Body of pancreas (tissue), 4 donors: ENCODE data around the gene METTL1. TPM values are rescaled to one million over a fixed set of nuclear protein-coding genes. Genes with fewer than 3 reads are reported as not detected.

Experiments
- ATAC-seq: fragments of 150-250 bp; one replicate; pipeline ENCODE4 v1.9.1; 2016
- DNase-seq, 4 donors: peaks; one replicate each; pipeline ENCODE4 v3.0.0-alpha.2; 2019
- H3K27ac ChIP-seq, 4 donors: fragments of 200-600 bp; sonication (generic); 1 replicate in 3 of 4; 2 replicates in 1 of 4; pipeline versions ENCODE4 v1.5.1 to v1.6.1; 2016 to 2019; ENCODE audit warnings: mild to moderate bottlenecking in 1 of 4, mixed read lengths in 1 of 4, moderate library complexity in 1 of 4
- H3K27me3 ChIP-seq, 2 donors: fragments of 200-600 bp; sonication (generic); one replicate each; pipeline ENCODE4 v1.6.0; 2016; ENCODE audit warnings: mild to moderate bottlenecking in 1 of 2
- H3K36me3 ChIP-seq, 2 donors: fragments of 200-600 bp; sonication (generic); replicated peaks in 1 of 2; 2 replicates each; pipeline ENCODE4 v1.5.1; 2016; ENCODE audit warnings: low read depth in 2 of 2; ENCODE audit not compliant: insufficient read depth in 1 of 2
- H3K4me1 ChIP-seq: fragments of 200-600 bp; sonication (generic); one replicate; pipeline ENCODE4 v1.6.0; 2016
- H3K4me3 ChIP-seq, 2 donors: fragments of 200-600 bp; sonication (generic); 1 replicate in 1 of 2; 2 replicates in 1 of 2; pipeline ENCODE4 v1.5.1; 2016 to 2019
- H3K9me3 ChIP-seq, 3 donors: fragments of 200-600 bp; sonication (generic); 1 replicate in 2 of 3; 2 replicates in 1 of 3; pipeline ENCODE4 v1.5.1; 2016
- POLR2A ChIP-seq, 3 donors: fragments of 450-650 bp; IDR thresholded peaks; one replicate each; pipeline ENCODE4 v1.6.1; 2016; ENCODE audit warnings: antibody characterized with exemption in 3 of 3, mild to moderate bottlenecking in 2 of 3
- WGBS, 2 donors: methylation state at CpG; one replicate each; pipeline ENCODE4 v1.1.5; 2017; 5-methylcytosine and 5-hydroxymethylcytosine counted together
- intact Hi-C: fragments of 100-400 bp; cut with DNase I; formaldehyde crosslinking; loops from one replicate; pipeline ENCODE4 v1.15.1; 2023
- total RNA-seq, 2 donors: library from RNA; depleted of rRNA; stranded (reverse); fragments of >200 nt; gene quantifications; one replicate each; pipeline ENCODE4 v1.1.0, GENCODE V29; 2016
- TF ChIP-seq, protein P1 (sequence below), 7 experiments: fragments of 450-650 bp in 4 of 7; fragments of 200-600 bp in 3 of 7; sonication (generic) in 3 of 7; IDR thresholded peaks; one replicate each; pipeline ENCODE4 v1.5.1; 2016 to 2019; ENCODE audit warnings: antibody characterized with exemption in 7 of 7

The METTL1 gene
- total RNA-seq, 2 donors from 2014 or later = 16.1 to 23.1 TPM

DNA sequence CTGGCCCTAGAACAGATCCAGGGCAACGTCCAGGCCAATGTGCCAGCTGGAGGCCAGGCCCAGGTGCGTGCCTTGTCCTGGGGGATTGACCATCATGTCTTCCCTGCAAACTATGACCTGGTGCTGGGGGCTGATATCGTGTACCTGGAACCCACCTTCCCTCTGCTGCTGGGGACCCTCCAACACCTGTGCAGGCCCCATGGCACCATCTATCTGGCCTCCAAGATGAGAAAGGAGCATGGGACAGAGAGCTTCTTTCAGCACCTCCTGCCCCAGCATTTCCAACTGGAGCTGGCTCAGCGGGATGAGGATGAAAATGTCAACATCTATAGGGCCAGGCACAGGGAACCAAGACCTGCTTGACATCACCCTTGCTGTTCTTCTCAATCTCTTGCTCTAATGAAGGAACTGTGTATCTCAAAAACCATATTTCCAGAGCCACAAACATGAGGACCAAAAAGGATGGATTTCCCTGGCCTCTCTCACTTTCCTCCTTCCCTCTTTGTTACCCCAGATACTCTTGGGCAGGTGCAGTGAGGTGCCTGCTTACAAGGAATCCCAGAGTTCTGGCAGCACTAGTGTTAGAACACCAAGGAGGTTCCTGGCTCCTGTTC is 8.5 kb upstream of the METTL1 start:
- WGBS, 2 donors = 84 to 100% methylated on average over 2 to 4 of the region's 4 CpGs
- H3K4me1 ChIP-seq = peaks cover 36% of the 10 kb centered on the region
- ATAC-seq (no peak), DNase-seq (no peak)
- H3K36me3 ChIP-seq = peaks cover 0 to under 1% of the 10 kb centered on the region in 2 donors
- intact Hi-C loops = no loop called here
- TF ChIP-seq, protein P1, sequence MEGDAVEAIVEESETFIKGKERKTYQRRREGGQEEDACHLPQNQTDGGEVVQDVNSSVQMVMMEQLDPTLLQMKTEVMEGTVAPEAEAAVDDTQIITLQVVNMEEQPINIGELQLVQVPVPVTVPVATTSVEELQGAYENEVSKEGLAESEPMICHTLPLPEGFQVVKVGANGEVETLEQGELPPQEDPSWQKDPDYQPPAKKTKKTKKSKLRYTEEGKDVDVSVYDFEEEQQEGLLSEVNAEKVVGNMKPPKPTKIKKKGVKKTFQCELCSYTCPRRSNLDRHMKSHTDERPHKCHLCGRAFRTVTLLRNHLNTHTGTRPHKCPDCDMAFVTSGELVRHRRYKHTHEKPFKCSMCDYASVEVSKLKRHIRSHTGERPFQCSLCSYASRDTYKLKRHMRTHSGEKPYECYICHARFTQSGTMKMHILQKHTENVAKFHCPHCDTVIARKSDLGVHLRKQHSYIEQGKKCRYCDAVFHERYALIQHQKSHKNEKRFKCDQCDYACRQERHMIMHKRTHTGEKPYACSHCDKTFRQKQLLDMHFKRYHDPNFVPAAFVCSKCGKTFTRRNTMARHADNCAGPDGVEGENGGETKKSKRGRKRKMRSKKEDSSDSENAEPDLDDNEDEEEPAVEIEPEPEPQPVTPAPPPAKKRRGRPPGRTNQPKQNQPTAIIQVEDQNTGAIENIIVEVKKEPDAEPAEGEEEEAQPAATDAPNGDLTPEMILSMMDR (IDR thresholded peaks at IDR 0.05) = no peak
- TF ChIP-seq POLR2A (IDR thresholded peaks at IDR 0.05) = no peak
- no peaks in the 10 kb centered on the region for H3K27me3 ChIP-seq
- H3K4me3 ChIP-seq = no peak overlapping the region
- no peak overlapping the region for H3K27ac ChIP-seq
- H3K9me3 ChIP-seq = no peaks in the 10 kb centered on the region

DNA sequence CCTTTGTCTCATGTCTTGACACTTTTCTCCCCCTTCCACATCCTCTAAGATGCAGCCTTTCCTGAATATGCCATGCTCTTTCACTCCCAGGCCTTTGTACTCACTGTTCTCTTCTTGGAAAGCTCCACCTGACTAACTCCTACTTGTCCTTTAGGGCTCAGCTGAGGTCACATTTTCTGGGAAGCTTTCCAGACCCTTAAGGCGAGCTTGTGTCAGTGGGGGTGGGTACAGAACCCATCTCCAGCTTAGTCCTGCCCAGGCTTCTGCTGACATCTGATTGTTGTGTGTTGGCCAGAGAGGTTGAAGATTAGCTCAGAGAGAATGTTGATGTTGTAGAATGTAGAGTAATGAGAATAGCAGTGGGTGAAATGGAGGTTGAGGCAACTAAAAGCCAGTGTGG is 7.8 kb upstream of the METTL1 start:
- H3K27me3 ChIP-seq = no peaks in the 10 kb centered on the region
- intact Hi-C loops = no loop called here
- H3K36me3 ChIP-seq = no peaks in the 10 kb centered on the region
- DNase-seq = no peak
- H3K4me1 ChIP-seq = peaks cover 37% of the 10 kb centered on the region
- no peak overlapping the region for H3K4me3 ChIP-seq
- H3K27ac ChIP-seq = no peak overlapping the region
- no peak for ATAC-seq
- TF ChIP-seq POLR2A (IDR thresholded peaks at IDR 0.05) = no peak
- TF ChIP-seq, protein P1 (IDR thresholded peaks at IDR 0.05) = no peak
- H3K9me3 ChIP-seq = no peaks in the 10 kb centered on the region
- WGBS, 2 donors = 29 to 43% methylated on average over 1 of the region's 1 CpG

DNA sequence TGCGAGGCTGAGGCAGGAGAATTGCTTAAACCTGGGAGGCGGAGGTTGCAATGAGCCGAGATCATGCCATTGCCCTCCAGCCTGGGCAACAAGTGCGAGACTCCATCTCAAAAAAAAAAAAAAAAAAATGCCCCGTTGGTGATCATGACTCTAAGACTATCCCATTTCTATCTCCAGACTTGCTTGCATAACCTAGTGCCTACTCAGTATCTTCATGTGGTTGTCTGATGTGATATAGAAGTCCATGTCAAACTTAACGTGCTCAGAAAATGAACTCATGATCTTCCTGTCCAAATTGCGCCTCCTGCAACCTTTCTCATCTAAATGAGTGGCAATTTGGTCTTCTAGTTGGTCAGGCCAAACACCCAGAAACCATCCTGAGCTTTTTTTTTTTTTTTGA is 6.0 kb upstream of the METTL1 start:
- DNase-seq = no peak
- H3K4me1 ChIP-seq = peaks cover 41% of the 10 kb centered on the region
- no peaks in the 10 kb centered on the region for H3K9me3 ChIP-seq
- H3K4me3 ChIP-seq = no peak overlapping the region
- ATAC-seq = no peak
- no peaks in the 10 kb centered on the region for H3K36me3 ChIP-seq
- H3K27me3 ChIP-seq = no peaks in the 10 kb centered on the region
- no peak for TF ChIP-seq POLR2A (IDR thresholded peaks at IDR 0.05)
- TF ChIP-seq, protein P1 (IDR thresholded peaks at IDR 0.05) = no peak
- intact Hi-C loops = no loop called here
- WGBS, 2 donors = 79 to 86% methylated on average over 3 to 7 of the region's 7 CpGs
- no peak overlapping the region for H3K27ac ChIP-seq

DNA sequence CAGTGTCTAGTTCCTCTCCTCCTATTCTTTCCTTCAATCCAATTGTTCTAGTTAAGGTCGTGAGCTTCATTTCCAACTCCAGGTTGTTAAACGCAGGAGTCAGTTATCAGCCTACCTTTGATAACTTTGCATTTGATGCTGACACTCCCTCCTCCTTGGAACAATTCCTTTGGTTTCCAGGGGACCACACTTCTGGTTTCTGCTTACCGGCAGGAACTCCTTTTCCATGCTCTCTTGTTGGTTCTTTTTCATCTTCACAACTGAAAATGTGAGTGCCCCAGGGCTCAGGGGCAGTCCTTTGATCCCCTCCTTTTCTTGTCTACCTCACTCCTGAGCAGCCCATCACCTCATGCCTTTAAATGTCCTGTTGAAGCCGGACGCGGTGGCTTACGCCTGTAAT is 5.5 kb upstream of the METTL1 start:
- TF ChIP-seq, protein P1 (IDR thresholded peaks at IDR 0.05) = no peak
- TF ChIP-seq POLR2A (IDR thresholded peaks at IDR 0.05) = no peak
- DNase-seq = no peak
- no peaks in the 10 kb centered on the region for H3K9me3 ChIP-seq
- no peak for ATAC-seq
- no peak overlapping the region for H3K4me3 ChIP-seq
- H3K27me3 ChIP-seq = no peaks in the 10 kb centered on the region
- 72 to 80% methylated on average over 7 of the region's 7 CpGs for WGBS, 2 donors
- H3K36me3 ChIP-seq = no peaks in the 10 kb centered on the region
- no peak overlapping the region for H3K27ac ChIP-seq
- peaks cover 40% of the 10 kb centered on the region for H3K4me1 ChIP-seq
- intact Hi-C loops = no loop called here

DNA sequence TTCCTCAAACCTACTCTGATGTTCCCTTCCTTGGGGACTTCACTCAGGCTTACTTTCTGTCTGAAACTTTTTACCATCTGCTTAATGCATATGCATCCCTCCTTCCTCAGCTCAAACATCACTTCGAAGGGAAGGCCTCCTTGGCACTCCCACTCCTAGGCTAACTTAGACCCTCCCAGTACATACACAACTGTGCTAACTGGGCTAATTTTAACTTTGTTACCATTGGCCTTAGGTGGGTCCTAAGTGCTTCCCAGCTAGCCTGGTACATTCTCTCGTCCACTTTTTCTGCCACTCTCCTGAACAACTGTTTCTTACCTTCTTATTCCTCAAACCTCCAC is 4.3 kb upstream of the METTL1 start:
- DNase-seq = no peak
- H3K4me3 ChIP-seq = no peak overlapping the region
- no peak for ATAC-seq
- H3K27ac ChIP-seq = no peak overlapping the region
- no peaks in the 10 kb centered on the region for H3K36me3 ChIP-seq
- intact Hi-C loops = no loop called here
- 80 to 87% methylated on average over 2 of the region's 2 CpGs for WGBS, 2 donors
- no peaks in the 10 kb centered on the region for H3K27me3 ChIP-seq
- peaks cover 36% of the 10 kb centered on the region for H3K4me1 ChIP-seq
- TF ChIP-seq POLR2A (IDR thresholded peaks at IDR 0.05) = no peak
- H3K9me3 ChIP-seq = no peaks in the 10 kb centered on the region
